H9 (cell line): Measurements from ENCODE around the gene FAM53A. TPM values are rescaled to one million over a fixed set of nuclear protein-coding genes. Genes with fewer than 3 reads are reported as not detected.

Experiments used
- DNase-seq: peaks from one replicate; pipeline ENCODE4 v3.0.0-alpha.2; 2017
- H2AFZ ChIP-seq: one replicate; pipeline ENCODE4 v1.6.1; 2013; ENCODE audit warnings: mild to moderate bottlenecking, low read length, control low read depth, moderate library complexity
- H2AK5ac ChIP-seq: 2 replicates; pipeline ENCODE4 v1.6.1; 2013; ENCODE audit warnings: low read length, control low read depth, mixed read lengths; ENCODE audit not compliant: insufficient read length
- H2BK120ac ChIP-seq: one replicate; pipeline ENCODE4 v1.6.1; 2013; ENCODE audit warnings: low read depth, mild to moderate bottlenecking, low read length, control low read depth, inconsistent platforms; ENCODE audit not compliant: poor library complexity, severe bottlenecking
- H2BK12ac ChIP-seq: 2 replicates; pipeline ENCODE4 v1.6.1; 2013; ENCODE audit warnings: low read length, control low read depth, mixed read lengths, low read depth; ENCODE audit not compliant: insufficient read length
- H2BK15ac ChIP-seq: 2 replicates; pipeline ENCODE4 v1.6.1; 2013; ENCODE audit warnings: low read depth, low read length, control low read depth
- H2BK20ac ChIP-seq: one replicate; pipeline ENCODE4 v1.6.1; 2013; ENCODE audit warnings: low read depth, mild to moderate bottlenecking, low read length, control low read depth, inconsistent platforms; ENCODE audit not compliant: poor library complexity, severe bottlenecking
- H2BK5ac ChIP-seq: 2 replicates; pipeline ENCODE4 v1.6.1; 2013; ENCODE audit warnings: low read length, control low read depth, mixed read lengths; ENCODE audit not compliant: insufficient read length
- H3K14ac ChIP-seq: 2 replicates; pipeline ENCODE4 v1.6.1; 2013; ENCODE audit warnings: low read length, control low read depth; ENCODE audit not compliant: insufficient read depth
- H3K18ac ChIP-seq: 2 replicates; pipeline ENCODE4 v1.6.1; 2013; ENCODE audit warnings: low read depth, mild to moderate bottlenecking, mixed read lengths, low read length, control low read depth; ENCODE audit not compliant: insufficient read length
- H3K23ac ChIP-seq: 2 replicates; pipeline ENCODE4 v1.6.1; 2013; ENCODE audit warnings: low read length, control low read depth, mixed read lengths, low read depth; ENCODE audit not compliant: insufficient read length
- H3K23me2 ChIP-seq: 2 replicates; pipeline ENCODE4 v1.6.1; 2013; ENCODE audit warnings: low read depth, mild to moderate bottlenecking, mixed read lengths, low read length, control low read depth; ENCODE audit not compliant: insufficient read length, poor library complexity, severe bottlenecking
- H3K27ac ChIP-seq: 2 replicates; pipeline ENCODE4 v1.5.1; 2013; ENCODE audit warnings: low read length, control low read depth, mixed read lengths, low read depth; ENCODE audit not compliant: insufficient read length
- H3K27me3 ChIP-seq: 2 replicates; pipeline ENCODE4 v1.6.1; 2013; ENCODE audit warnings: low read length, control low read depth, inconsistent platforms; ENCODE audit not compliant: insufficient read depth
- H3K4ac ChIP-seq: 2 replicates; pipeline ENCODE4 v1.6.1; 2013; ENCODE audit warnings: low read depth, mild to moderate bottlenecking, control low read depth, inconsistent platforms, low read length, moderate library complexity
- H3K4me1 ChIP-seq: 2 replicates; pipeline ENCODE4 v1.6.1; 2013; ENCODE audit warnings: low read length, control low read depth, inconsistent platforms; ENCODE audit not compliant: insufficient read depth
- H3K4me2 ChIP-seq: 2 replicates; pipeline ENCODE4 v1.6.1; 2013; ENCODE audit warnings: low read length, control low read depth, mixed read lengths; ENCODE audit not compliant: insufficient read length, insufficient read depth
- H3K56ac ChIP-seq: 2 replicates; pipeline ENCODE4 v1.6.1; 2013; ENCODE audit warnings: low read depth, mild to moderate bottlenecking, mixed read lengths, low read length, control low read depth; ENCODE audit not compliant: insufficient read length
- H3K79me1 ChIP-seq: 2 replicates; pipeline ENCODE4 v1.6.1; 2013; ENCODE audit warnings: low read depth, mild to moderate bottlenecking, moderate library complexity, low read length, control low read depth, inconsistent platforms; ENCODE audit not compliant: insufficient read depth, poor library complexity, severe bottlenecking
- H3K79me2 ChIP-seq: 2 replicates; pipeline ENCODE4 v1.6.1; 2013; ENCODE audit warnings: low read length, control low read depth, inconsistent platforms; ENCODE audit not compliant: insufficient read depth
- H3K9ac ChIP-seq: 2 replicates; pipeline ENCODE4 v1.6.1; 2013; ENCODE audit warnings: low read length, control low read depth, mixed read lengths; ENCODE audit not compliant: insufficient read length; ENCODE audit errors: extremely low read depth
- H3K9me3 ChIP-seq: one replicate; pipeline ENCODE4 v1.6.1; 2013; ENCODE audit warnings: low read depth, low read length, inconsistent platforms; ENCODE audit not compliant: control insufficient read depth
- H3T11ph ChIP-seq: one replicate; pipeline ENCODE4 v1.6.1; 2013; ENCODE audit warnings: mild to moderate bottlenecking, low read length, control low read depth, inconsistent platforms
- H4K20me1 ChIP-seq: one replicate; pipeline ENCODE4 v1.6.1; 2013; ENCODE audit not compliant: control insufficient read depth, insufficient read length, insufficient read depth
- H4K5ac ChIP-seq: 2 replicates; pipeline ENCODE4 v1.6.1; 2013; ENCODE audit warnings: low read depth, mild to moderate bottlenecking, mixed read lengths, low read length, control low read depth; ENCODE audit not compliant: insufficient read length
- H4K8ac ChIP-seq: replicated peaks from 2 replicates; pipeline ENCODE4 v1.6.1; 2013; ENCODE audit warnings: low read length, control low read depth, mixed read lengths, low read depth; ENCODE audit not compliant: insufficient read length
- H4K91ac ChIP-seq: 2 replicates; pipeline ENCODE4 v1.6.1; 2013; ENCODE audit warnings: low read depth, mild to moderate bottlenecking, moderate library complexity, mixed read lengths, low read length, control low read depth; ENCODE audit not compliant: insufficient read length
- H3K27ac Mint-ChIP-seq, 3 experiments: 2 replicates in 2 of 3; 3 replicates in 1 of 3; pipeline ENCODE4 v1.8.0; 2020 to 2021; ENCODE audit warnings: mixed read lengths in 3 of 3, mild to moderate bottlenecking in 1 of 3, moderate library complexity in 1 of 3
- H3K27me3 Mint-ChIP-seq: 2 replicates; pipeline ENCODE4 v1.8.0; 2021; ENCODE audit warnings: low read depth, mild to moderate bottlenecking, moderate library complexity, mixed read lengths
- H3K36me3 Mint-ChIP-seq, 3 experiments: 2 replicates in 2 of 3; 3 replicates in 1 of 3; pipeline ENCODE4 v1.8.0; 2020 to 2021; ENCODE audit warnings: low read depth in 3 of 3, mixed read lengths in 3 of 3; ENCODE audit not compliant: insufficient read depth in 1 of 3
- H3K4me1 Mint-ChIP-seq, 2 experiments: 2 replicates each; pipeline ENCODE4 v1.8.0; 2020; ENCODE audit warnings: mixed read lengths in 2 of 2
- H3K4me3 Mint-ChIP-seq, 2 experiments: 2 replicates in 1 of 2; 3 replicates in 1 of 2; pipeline ENCODE4 v1.8.0; 2020 to 2021; ENCODE audit warnings: mild to moderate bottlenecking in 2 of 2, mixed read lengths in 2 of 2, moderate library complexity in 1 of 2
- H3K9me3 Mint-ChIP-seq, 2 experiments: 2 replicates in 1 of 2; 3 replicates in 1 of 2; pipeline ENCODE4 v1.8.0; 2020; ENCODE audit warnings: mild to moderate bottlenecking in 2 of 2, mixed read lengths in 2 of 2, moderate library complexity in 1 of 2
- WGBS: extraction: QIAGEN DNeasy Blood & Tissue Kit; methylation state at CpG from one replicate; pipeline ENCODE4 v1.1.7; 2013; ENCODE audit warnings: missing lambda C conversion rate, low lambda C conversion rate, mixed read lengths; ENCODE audit not compliant: insufficient read length; ENCODE audit errors: extremely low coverage; 5-methylcytosine and 5-hydroxymethylcytosine counted together
- total RNA-seq: library from RNA; stranded (reverse); gene quantifications from 2 replicates; pipeline ENCODE4 v1.2.1, GENCODE V29; 2021
- TF ChIP-seq, protein P1 (sequence below): fragments of 200-600 bp; sonication (generic); conservative IDR thresholded peaks from 3 replicates; pipeline ENCODE4 v1.8.0; 2021; ENCODE audit warnings: antibody characterized with exemption, mild to moderate bottlenecking

Gene FAM53A
- total RNA-seq, 1 experiment from 2014 or later = 2.4 TPM

DNA sequence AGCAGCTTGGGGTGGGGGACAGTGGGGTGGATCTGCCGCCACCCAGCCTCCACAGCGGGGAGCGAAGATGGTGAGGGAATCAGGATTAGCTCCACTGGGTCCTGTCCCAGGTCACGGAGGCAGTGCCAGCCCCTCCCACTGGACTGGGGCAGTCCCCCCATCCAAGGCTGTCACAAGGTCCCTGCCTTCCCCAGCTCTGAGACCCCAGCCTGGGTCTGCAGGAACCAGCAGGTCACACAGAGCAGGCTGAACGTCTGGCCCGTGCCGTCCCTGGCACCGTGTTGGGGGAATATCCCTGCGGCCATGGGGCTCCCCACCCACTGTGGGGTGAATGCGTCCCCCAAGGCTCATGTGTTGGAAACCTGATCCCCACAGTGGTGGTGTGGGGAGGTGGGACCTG, 62.6 kb downstream of the FAM53A start:
- H3K79me2 ChIP-seq = no peaks in the 10 kb centered on the region
- no peak overlapping the region for H3K27ac ChIP-seq
- H3K79me1 ChIP-seq = no peaks in the 10 kb centered on the region
- H3K4me3 Mint-ChIP-seq = no peak overlapping the region
- H3K23me2 ChIP-seq = no peaks in the 10 kb centered on the region
- no peak overlapping the region for H2BK15ac ChIP-seq
- H3K4me1 ChIP-seq = no peaks in the 10 kb centered on the region
- H3K4me2 ChIP-seq = no peak overlapping the region
- no peaks in the 10 kb centered on the region; the same call in 1 of the 2 replicates for H3K27me3 Mint-ChIP-seq
- no peak overlapping the region for H3T11ph ChIP-seq
- no peaks in the 10 kb centered on the region for H4K20me1 ChIP-seq
- no peak overlapping the region for H3K4ac ChIP-seq
- no peak overlapping the region for H3K18ac ChIP-seq
- no peak overlapping the region for H2BK120ac ChIP-seq
- no peak overlapping the region for H4K8ac ChIP-seq
- H3K9ac ChIP-seq = no peak overlapping the region
- DNase-seq = no peak
- H4K91ac ChIP-seq = no peak overlapping the region
- TF ChIP-seq, protein P1, sequence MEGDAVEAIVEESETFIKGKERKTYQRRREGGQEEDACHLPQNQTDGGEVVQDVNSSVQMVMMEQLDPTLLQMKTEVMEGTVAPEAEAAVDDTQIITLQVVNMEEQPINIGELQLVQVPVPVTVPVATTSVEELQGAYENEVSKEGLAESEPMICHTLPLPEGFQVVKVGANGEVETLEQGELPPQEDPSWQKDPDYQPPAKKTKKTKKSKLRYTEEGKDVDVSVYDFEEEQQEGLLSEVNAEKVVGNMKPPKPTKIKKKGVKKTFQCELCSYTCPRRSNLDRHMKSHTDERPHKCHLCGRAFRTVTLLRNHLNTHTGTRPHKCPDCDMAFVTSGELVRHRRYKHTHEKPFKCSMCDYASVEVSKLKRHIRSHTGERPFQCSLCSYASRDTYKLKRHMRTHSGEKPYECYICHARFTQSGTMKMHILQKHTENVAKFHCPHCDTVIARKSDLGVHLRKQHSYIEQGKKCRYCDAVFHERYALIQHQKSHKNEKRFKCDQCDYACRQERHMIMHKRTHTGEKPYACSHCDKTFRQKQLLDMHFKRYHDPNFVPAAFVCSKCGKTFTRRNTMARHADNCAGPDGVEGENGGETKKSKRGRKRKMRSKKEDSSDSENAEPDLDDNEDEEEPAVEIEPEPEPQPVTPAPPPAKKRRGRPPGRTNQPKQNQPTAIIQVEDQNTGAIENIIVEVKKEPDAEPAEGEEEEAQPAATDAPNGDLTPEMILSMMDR = no peak
- no peak overlapping the region for H2BK5ac ChIP-seq
- H3K9me3 ChIP-seq = no peaks in the 10 kb centered on the region
- H4K5ac ChIP-seq = no peak overlapping the region
- H2BK12ac ChIP-seq = no peak overlapping the region
- H3K14ac ChIP-seq = no peak overlapping the region
- H3K56ac ChIP-seq = no peak overlapping the region
- no peak overlapping the region for H2AK5ac ChIP-seq
- H3K9me3 Mint-ChIP-seq = peaks cover 6 to 23% of the 10 kb centered on the region in 2 experiments; a peak in 3 of 5 replicates
- no peaks in the 10 kb centered on the region; a peak in 2 of 7 replicates for H3K36me3 Mint-ChIP-seq
- no peak overlapping the region for H2AFZ ChIP-seq
- no peak overlapping the region for H2BK20ac ChIP-seq
- no peaks in the 10 kb centered on the region for H3K4me1 Mint-ChIP-seq
- no CpG with 5 or more reads among the region's 10 CpGs for WGBS
- 0 out of 7 replicates have a peak overlapping the region, but pooled peaks of 1 of the 3 experiments have one; percentile 78 for H3K27ac Mint-ChIP-seq
- H3K27me3 ChIP-seq = no peaks in the 10 kb centered on the region
- H3K23ac ChIP-seq = no peak overlapping the region
